SU-DHL-6 (cell line): Measurements from ENCODE around the gene EFL1.

Source experiments
- H2AFZ ChIP-seq: fragments of 200-600 bp; sonication (generic); 2 replicates; pipeline ENCODE4 v1.6.1; 2014; ENCODE audit warnings: low read depth, mild to moderate bottlenecking, moderate library complexity, mixed read lengths, antibody characterized with exemption, low read length; ENCODE audit not compliant: severe bottlenecking
- H3F3A ChIP-seq: fragments of 200-600 bp; shearing (Covaris generic); 2 replicates; pipeline ENCODE4 v1.6.0; 2016; ENCODE audit warnings: antibody characterized with exemption, mild to moderate bottlenecking; ENCODE audit not compliant: insufficient read depth
- H3K27ac ChIP-seq: fragments of 200-600 bp; sonication (generic); 2 replicates; pipeline ENCODE4 v1.5.1; 2016; ENCODE audit warnings: low read depth, mild to moderate bottlenecking, low read length, moderate library complexity, mixed read lengths
- H3K27me3 ChIP-seq: fragments of 200-600 bp; sonication (generic), shearing (Covaris generic); 2 replicates; pipeline ENCODE4 v1.6.0; 2014; ENCODE audit warnings: mild to moderate bottlenecking, low read length
- H3K36me3 ChIP-seq: fragments of 200-600 bp; sonication (generic); 2 replicates; pipeline ENCODE4 v1.6.1; 2014; ENCODE audit warnings: mild to moderate bottlenecking, low read length, mixed read lengths
- H3K4me2 ChIP-seq: fragments of 300-600, 200-600 bp; shearing (Covaris generic), sonication (generic); 2 replicates; pipeline ENCODE4 v1.6.0; 2014; ENCODE audit warnings: low read length, low read depth, mild to moderate bottlenecking; ENCODE audit not compliant: poor library complexity, severe bottlenecking
- H3K4me3 ChIP-seq: fragments of 200-600 bp; sonication (generic); 2 replicates; pipeline ENCODE4 v1.5.1; 2014; ENCODE audit warnings: antibody characterized with exemption, low read length, mild to moderate bottlenecking, mixed read lengths; ENCODE audit not compliant: insufficient read depth, poor library complexity, severe bottlenecking
- H3K79me2 ChIP-seq: fragments of 200-600 bp; sonication (generic); 2 replicates; pipeline ENCODE4 v1.6.1; 2014; ENCODE audit warnings: mild to moderate bottlenecking, low read length, moderate library complexity; ENCODE audit not compliant: insufficient read depth
- H3K9ac ChIP-seq: fragments of 200-600 bp; sonication (generic); 2 replicates; pipeline ENCODE4 v1.7.0; 2014; ENCODE audit warnings: mild to moderate bottlenecking, low read length
- H3K9me2 ChIP-seq: fragments of 200-600 bp; sonication (generic); replicated peaks from 2 replicates; pipeline ENCODE4 v1.6.1; 2014; ENCODE audit warnings: low read length; ENCODE audit not compliant: insufficient read depth
- H3K9me3 ChIP-seq: fragments of 200-600 bp; sonication (generic); 2 replicates; pipeline ENCODE4 v1.6.1; 2014; ENCODE audit warnings: low read length, mixed read lengths; ENCODE audit not compliant: insufficient read depth
- H4K20me1 ChIP-seq: fragments of 200-600 bp; sonication (generic); 2 replicates; pipeline ENCODE4 v1.6.1; 2014; ENCODE audit warnings: low read depth, mild to moderate bottlenecking, antibody characterized with exemption, low read length, moderate library complexity, mixed read lengths
- CTCF ChIP-seq: fragments of 200-600 bp; sonication (generic); IDR thresholded peaks from one replicate; pipeline ENCODE4 v1.5.1; 2017; ENCODE audit warnings: antibody characterized with exemption, mild to moderate bottlenecking, low read length, moderate library complexity; ENCODE audit not compliant: insufficient read depth, poor library complexity, severe bottlenecking
- EZH2phosphoT487 ChIP-seq: fragments of 200-600 bp; sonication (generic), shearing (Covaris generic); conservative IDR thresholded peaks from 2 replicates; pipeline ENCODE4 v1.6.1; 2018; ENCODE audit warnings: mild to moderate bottlenecking, antibody characterized with exemption, low read length, moderate library complexity, mixed read lengths

EFL1 gene

GRCh38 chr15:82186719-82187406 lies 75.7 kb downstream of the EFL1 start:
- no peak overlapping the region for H3K4me3 ChIP-seq

GRCh38 chr15:82186161-82186560 lies 76.4 kb downstream of the EFL1 start:
- no peak overlapping the region for H3K4me3 ChIP-seq
- no peaks in the 10 kb centered on the region for H3K79me2 ChIP-seq
- no peak overlapping the region for H3K9ac ChIP-seq
- TF ChIP-seq EZH2phosphoT487 (no peak), CTCF (no peak)
- H3F3A ChIP-seq, result 0 out of 2 replicates have a peak, but pooled peaks cover 3% of the 10 kb centered on the region
- H3K27ac ChIP-seq, result no peak overlapping the region
- H3K36me3 ChIP-seq, result no peaks in the 10 kb centered on the region
- no peaks in the 10 kb centered on the region for H3K27me3 ChIP-seq
- no peak overlapping the region for H3K4me2 ChIP-seq
- H3K9me3 ChIP-seq, result no peaks in the 10 kb centered on the region
- no peaks in the 10 kb centered on the region for H3K9me2 ChIP-seq
- H2AFZ ChIP-seq, result no peak overlapping the region
- H4K20me1 ChIP-seq, result no peaks in the 10 kb centered on the region

More at GRCh38 chr15:82186719-82187406, 75.7 kb downstream of the EFL1 start:
- Histone ChIP-seq H3K27me3 (no peaks in the 10 kb centered on the region), H3K9me2 (no peaks in the 10 kb centered on the region), H3K9me3 (no peaks in the 10 kb centered on the region), H3F3A (0 out of 2 replicates have a peak, but pooled peaks cover 3% of the 10 kb centered on the region), H4K20me1 (no peaks in the 10 kb centered on the region), H3K9ac (no peak overlapping the region), H3K27ac (no peak overlapping the region), H3K79me2 (no peaks in the 10 kb centered on the region), H3K4me2 (no peak overlapping the region), H2AFZ (no peak overlapping the region), H3K36me3 (no peaks in the 10 kb centered on the region)
- no peak for TF ChIP-seq EZH2phosphoT487
- TF ChIP-seq CTCF, result no peak

- Histone ChIP-seq H3K79me2 (no peaks in the 10 kb centered on the region), H3K36me3 (no peaks in the 10 kb centered on the region), H4K20me1 (no peaks in the 10 kb centered on the region), H3F3A (0 out of 2 replicates have a peak, but pooled peaks cover 3% of the 10 kb centered on the region), H3K9me2 (no peaks in the 10 kb centered on the region), H3K9me3 (no peaks in the 10 kb centered on the region), H3K27ac (no peak overlapping the region), H3K9ac (no peak overlapping the region), H3K4me3 (no peak overlapping the region), H3K4me2 (no peak overlapping the region), H2AFZ (no peak overlapping the region), H3K27me3 (no peaks in the 10 kb centered on the region)
- TF ChIP-seq EZH2phosphoT487 (no peak), CTCF (no peak)
These were observed 77.8 kb downstream of the EFL1 start for GRCh38 chr15:82184776-82185175.
